RWPE2 (cell line): Measurements from ENCODE around the gene TCEANC.
A peak's percentile ranks its signal among the peaks of the same experiment; 100 is the strongest.

ENCODE experiments used
- ATAC-seq: fragments of 200-7000 bp; cut with Tn5 transposase; 3 replicates; pipeline ENCODE4 v1.9.1; 2021; ENCODE audit warnings: low read depth
- DNase-seq: peaks from one replicate; pipeline ENCODE4 v3.0.0-alpha.2; 2020; ENCODE audit warnings: low spot score
- H3K27ac ChIP-seq: fragments of 450-650 bp; 2 replicates; pipeline ENCODE4 v1.5.1; 2017; ENCODE audit warnings: mild to moderate bottlenecking; ENCODE audit not compliant: poor library complexity, severe bottlenecking
- H3K27me3 ChIP-seq: fragments of 250-450 bp; sonication (Bioruptor Pico); 2 replicates; pipeline ENCODE4 v1.5.1; 2021; ENCODE audit warnings: mild to moderate bottlenecking, moderate library complexity; ENCODE audit not compliant: insufficient read depth, poor library complexity, severe bottlenecking
- H3K36me3 ChIP-seq: fragments of 250-450 bp; sonication (Bioruptor Pico); 2 replicates; pipeline ENCODE4 v1.5.1; 2020; ENCODE audit warnings: low read depth, mild to moderate bottlenecking, moderate library complexity
- H3K4me1 ChIP-seq: fragments of 250-450 bp; sonication (Bioruptor Pico); 2 replicates; pipeline ENCODE4 v1.5.1; 2021; ENCODE audit warnings: mild to moderate bottlenecking, moderate library complexity; ENCODE audit not compliant: insufficient read depth, poor library complexity, severe bottlenecking
- H3K4me3 ChIP-seq: fragments of 250-450 bp; sonication (Bioruptor Pico); 2 replicates; pipeline ENCODE4 v1.5.1; 2021; ENCODE audit warnings: mild to moderate bottlenecking, moderate library complexity; ENCODE audit not compliant: severe bottlenecking
- H3K9me3 ChIP-seq: fragments of 250-450 bp; sonication (Bioruptor Pico); 2 replicates; pipeline ENCODE4 v1.5.1; 2021; ENCODE audit warnings: mild to moderate bottlenecking, moderate library complexity; ENCODE audit not compliant: severe bottlenecking
- TF ChIP-seq, protein P1 (sequence below): fragments of 450-650 bp; IDR thresholded peaks from one replicate; pipeline ENCODE4 v1.5.1; 2017; ENCODE audit warnings: mild to moderate bottlenecking, moderate library complexity; ENCODE audit not compliant: poor library complexity, severe bottlenecking

Gene TCEANC

DNA sequence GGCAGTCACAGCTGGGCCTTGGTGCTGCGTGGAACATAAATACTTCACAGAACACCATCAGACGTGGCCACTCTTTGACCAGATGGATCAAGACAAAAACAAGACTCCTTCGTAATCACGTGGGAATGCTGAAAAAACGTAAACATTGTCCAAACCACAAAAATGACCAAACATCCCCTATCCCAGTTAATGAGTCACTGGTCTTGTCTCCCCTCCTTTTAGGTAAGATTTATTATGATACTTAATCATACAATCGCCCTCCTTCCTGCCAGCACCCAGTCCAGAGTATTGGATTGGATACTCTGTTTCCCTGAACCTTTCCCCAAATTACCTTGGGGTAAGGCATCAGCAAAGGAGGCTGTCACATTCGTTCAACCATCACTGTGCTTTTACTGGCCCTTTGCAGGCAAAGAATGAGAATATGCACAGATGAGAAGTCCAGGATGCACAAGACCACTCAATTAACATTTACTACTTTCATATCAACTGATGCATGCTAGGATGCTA, 601 bp upstream of the TCEANC start:
- ATAC-seq (peak; percentile 57), DNase-seq (no peak)
- no peaks in the 10 kb centered on the region for H3K4me1 ChIP-seq
- TF ChIP-seq, protein P1, sequence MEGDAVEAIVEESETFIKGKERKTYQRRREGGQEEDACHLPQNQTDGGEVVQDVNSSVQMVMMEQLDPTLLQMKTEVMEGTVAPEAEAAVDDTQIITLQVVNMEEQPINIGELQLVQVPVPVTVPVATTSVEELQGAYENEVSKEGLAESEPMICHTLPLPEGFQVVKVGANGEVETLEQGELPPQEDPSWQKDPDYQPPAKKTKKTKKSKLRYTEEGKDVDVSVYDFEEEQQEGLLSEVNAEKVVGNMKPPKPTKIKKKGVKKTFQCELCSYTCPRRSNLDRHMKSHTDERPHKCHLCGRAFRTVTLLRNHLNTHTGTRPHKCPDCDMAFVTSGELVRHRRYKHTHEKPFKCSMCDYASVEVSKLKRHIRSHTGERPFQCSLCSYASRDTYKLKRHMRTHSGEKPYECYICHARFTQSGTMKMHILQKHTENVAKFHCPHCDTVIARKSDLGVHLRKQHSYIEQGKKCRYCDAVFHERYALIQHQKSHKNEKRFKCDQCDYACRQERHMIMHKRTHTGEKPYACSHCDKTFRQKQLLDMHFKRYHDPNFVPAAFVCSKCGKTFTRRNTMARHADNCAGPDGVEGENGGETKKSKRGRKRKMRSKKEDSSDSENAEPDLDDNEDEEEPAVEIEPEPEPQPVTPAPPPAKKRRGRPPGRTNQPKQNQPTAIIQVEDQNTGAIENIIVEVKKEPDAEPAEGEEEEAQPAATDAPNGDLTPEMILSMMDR, result no peak
- H3K9me3 ChIP-seq, result no peaks in the 10 kb centered on the region
- H3K4me3 ChIP-seq, result peak overlapping the region; percentile 51
- H3K27ac ChIP-seq, result peak overlapping the region; percentile 83
- no peaks in the 10 kb centered on the region for H3K36me3 ChIP-seq
- no peaks in the 10 kb centered on the region for H3K27me3 ChIP-seq

DNA sequence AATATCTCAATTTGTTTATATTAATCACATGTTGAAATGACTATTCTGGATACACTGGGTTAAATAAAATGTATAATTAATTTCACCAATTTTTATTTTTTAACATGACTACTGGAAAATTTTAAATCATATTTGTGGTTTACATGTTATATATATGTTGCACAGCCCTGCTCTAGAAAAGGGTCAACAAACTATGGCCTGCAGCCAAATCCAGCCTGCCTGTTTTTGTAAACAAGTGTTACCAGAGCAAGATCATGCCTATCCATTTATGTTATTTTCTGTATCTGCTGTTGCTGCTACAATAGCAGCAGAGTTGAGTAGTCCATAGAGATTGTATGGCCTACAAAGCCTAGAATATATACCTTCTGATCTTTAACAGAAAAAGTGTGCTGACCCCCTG, 1.2 kb downstream of the TCEANC start:
- no peak overlapping the region for H3K4me3 ChIP-seq

DNA sequence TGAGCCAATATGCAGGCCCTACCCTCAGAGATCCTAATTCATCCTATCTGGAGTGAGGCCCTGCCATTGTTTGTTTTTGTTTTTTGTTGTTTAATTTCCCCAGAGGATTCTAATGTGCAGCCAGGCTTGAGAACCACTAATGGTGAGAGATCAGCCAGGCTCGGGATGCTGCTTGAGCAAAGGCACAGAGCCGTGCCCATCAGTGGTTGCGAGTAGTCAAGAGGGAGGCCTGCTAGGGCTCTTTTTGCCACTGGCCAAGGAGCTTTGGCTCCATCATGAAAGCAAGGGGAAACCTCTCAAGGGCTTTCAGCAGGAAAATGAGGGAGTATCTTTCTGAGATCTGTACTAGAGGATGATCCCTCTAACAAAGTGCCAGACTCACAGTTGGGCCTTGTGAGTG, 2.7 kb downstream of the TCEANC start:
- ATAC-seq, result no peak

More for the DNA sequence above, 1.2 kb downstream of the TCEANC start:
- H3K9me3 ChIP-seq, result no peaks in the 10 kb centered on the region
- no peaks in the 10 kb centered on the region for H3K36me3 ChIP-seq
- peak overlapping the region; percentile 83 for H3K27ac ChIP-seq
- H3K4me1 ChIP-seq, result peaks cover 4% of the 10 kb centered on the region
- TF ChIP-seq, protein P1, result no peak
- no peaks in the 10 kb centered on the region for H3K27me3 ChIP-seq
- no peak for DNase-seq
- ATAC-seq, result no peak

DNA sequence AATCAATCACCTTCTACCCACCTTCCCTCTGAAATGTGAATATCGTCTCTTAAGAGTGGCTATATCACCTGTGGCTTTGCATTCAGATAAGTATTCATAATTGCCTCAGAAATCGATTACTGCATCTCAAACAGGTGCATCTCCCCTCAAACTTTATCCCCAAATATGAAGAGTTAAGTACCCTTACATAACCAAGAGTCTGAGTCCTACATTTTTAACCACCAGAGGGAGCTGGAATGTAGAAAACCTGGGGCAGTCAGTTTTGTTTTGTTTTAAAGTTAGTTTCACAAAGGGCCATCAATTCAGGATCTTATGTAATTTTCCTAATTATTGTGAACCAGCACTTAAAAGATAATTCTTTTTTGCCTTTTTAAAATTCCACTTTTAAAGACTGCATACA, 5.7 kb downstream of the TCEANC start:
- no peak overlapping the region for H3K4me3 ChIP-seq
- no peaks in the 10 kb centered on the region for H3K27me3 ChIP-seq
- H3K4me1 ChIP-seq, result peaks cover 8% of the 10 kb centered on the region
- peak overlapping the region; percentile 71 for H3K27ac ChIP-seq
- H3K36me3 ChIP-seq, result no peaks in the 10 kb centered on the region
- DNase-seq, result no peak
- H3K9me3 ChIP-seq, result no peaks in the 10 kb centered on the region
- peak; percentile 50; the same call in 1 of the 3 replicates for ATAC-seq
- TF ChIP-seq, protein P1, result peak; percentile 75

More for the DNA sequence above, 2.7 kb downstream of the TCEANC start:
- TF ChIP-seq, protein P1, result no peak
- DNase-seq, result no peak
- peaks cover 8% of the 10 kb centered on the region for H3K4me1 ChIP-seq
- H3K36me3 ChIP-seq, result no peaks in the 10 kb centered on the region
- no peak overlapping the region for H3K4me3 ChIP-seq
- H3K27ac ChIP-seq, result no peak overlapping the region
- no peaks in the 10 kb centered on the region for H3K9me3 ChIP-seq
- no peaks in the 10 kb centered on the region for H3K27me3 ChIP-seq

DNA sequence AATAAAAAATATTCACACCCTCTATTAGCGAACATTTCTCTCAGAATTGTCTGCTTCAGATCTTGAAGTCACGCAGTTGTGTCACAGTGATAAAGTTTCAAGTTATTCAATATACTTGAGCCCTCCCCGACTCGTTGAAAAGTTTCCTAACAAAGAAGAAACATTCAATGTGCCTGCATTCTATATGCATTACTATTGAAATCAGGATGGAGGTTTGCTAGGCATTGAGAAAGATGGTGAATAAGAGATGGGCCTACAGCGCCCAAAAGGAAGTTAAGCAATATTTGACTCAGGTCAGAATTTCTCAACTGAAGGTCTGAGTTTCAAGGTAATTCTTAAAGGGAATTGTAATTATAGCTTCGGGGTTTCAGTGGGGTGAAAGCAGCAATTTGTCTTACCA, 6.1 kb downstream of the TCEANC start:
- ATAC-seq (peak; percentile 94), DNase-seq (no peak)
- Histone ChIP-seq H3K9me3 (no peaks in the 10 kb centered on the region), H3K4me1 (peaks cover 8% of the 10 kb centered on the region), H3K27ac (peak overlapping the region; percentile 71), H3K36me3 (no peaks in the 10 kb centered on the region), H3K27me3 (no peaks in the 10 kb centered on the region), H3K4me3 (no peak overlapping the region)
- TF ChIP-seq, protein P1, result no peak
